ENCODE data around the gene ATOSB. TPM values are rescaled to one million over a fixed set of nuclear protein-coding genes. Genes with fewer than 3 reads are reported as not detected.

Gene ATOSB
- total RNA-seq, 1 experiment from 2014 or later = 9.2 TPM

DNA sequence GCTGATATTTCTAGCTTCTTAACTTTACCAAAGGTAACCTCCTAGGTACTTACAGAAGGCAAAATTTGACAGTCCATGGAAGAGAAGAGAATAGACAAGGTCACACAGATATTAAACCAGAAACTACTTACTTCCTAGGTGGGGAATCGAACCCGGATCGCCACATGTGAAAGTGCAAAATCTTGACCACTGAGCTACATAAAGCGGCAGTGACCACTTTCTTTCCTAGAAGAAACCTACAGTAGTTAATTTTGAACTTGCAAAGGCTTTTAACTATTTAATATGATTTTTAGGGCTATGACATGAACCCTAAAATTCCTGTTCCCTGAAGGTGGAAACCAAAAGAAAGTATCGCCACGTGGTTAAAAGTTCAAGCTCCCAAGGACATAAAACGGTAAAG, 20.3 kb upstream of the ATOSB start:
- ATAC-seq (no peak), DNase-seq (no peak)
- no peaks in the 10 kb centered on the region for H3K27me3 ChIP-seq (ENCODE audit: low read length)
- H4K20me1 ChIP-seq (ENCODE audit: low read length) = no peaks in the 10 kb centered on the region
- H3K27ac ChIP-seq (ENCODE audit: low read length) = no peak overlapping the region
- TF ChIP-seq, protein P1, sequence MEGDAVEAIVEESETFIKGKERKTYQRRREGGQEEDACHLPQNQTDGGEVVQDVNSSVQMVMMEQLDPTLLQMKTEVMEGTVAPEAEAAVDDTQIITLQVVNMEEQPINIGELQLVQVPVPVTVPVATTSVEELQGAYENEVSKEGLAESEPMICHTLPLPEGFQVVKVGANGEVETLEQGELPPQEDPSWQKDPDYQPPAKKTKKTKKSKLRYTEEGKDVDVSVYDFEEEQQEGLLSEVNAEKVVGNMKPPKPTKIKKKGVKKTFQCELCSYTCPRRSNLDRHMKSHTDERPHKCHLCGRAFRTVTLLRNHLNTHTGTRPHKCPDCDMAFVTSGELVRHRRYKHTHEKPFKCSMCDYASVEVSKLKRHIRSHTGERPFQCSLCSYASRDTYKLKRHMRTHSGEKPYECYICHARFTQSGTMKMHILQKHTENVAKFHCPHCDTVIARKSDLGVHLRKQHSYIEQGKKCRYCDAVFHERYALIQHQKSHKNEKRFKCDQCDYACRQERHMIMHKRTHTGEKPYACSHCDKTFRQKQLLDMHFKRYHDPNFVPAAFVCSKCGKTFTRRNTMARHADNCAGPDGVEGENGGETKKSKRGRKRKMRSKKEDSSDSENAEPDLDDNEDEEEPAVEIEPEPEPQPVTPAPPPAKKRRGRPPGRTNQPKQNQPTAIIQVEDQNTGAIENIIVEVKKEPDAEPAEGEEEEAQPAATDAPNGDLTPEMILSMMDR (conservative IDR thresholded peaks at IDR 0.05; ENCODE audit: low read depth, low read length) = no peak
- TF ChIP-seq EZH2 (IDR thresholded peaks at IDR 0.05; ENCODE audit: low read length, unreplicated experiment) = no peak
- TF ChIP-seq EZH2phosphoT487 (IDR thresholded peaks at IDR 0.05; ENCODE audit: borderline replicate concordance, low read length) = no peak
- no peaks in the 10 kb centered on the region for H3K79me2 ChIP-seq (ENCODE audit: low read length)
- H3K9ac ChIP-seq (ENCODE audit: low read length) = no peak overlapping the region
- POLR2A ChIA-PET (ENCODE audit: unreplicated experiment) = no interaction called here
- no peaks in the 10 kb centered on the region for H3K36me3 ChIP-seq (ENCODE audit: low read depth, low read length)
- no peak overlapping the region for H3K4me3 ChIP-seq (ENCODE audit: low read length)
- H3K9me2 ChIP-seq (replicated peaks; ENCODE audit: low read length) = no peaks in the 10 kb centered on the region
- no peak overlapping the region for H3K4me2 ChIP-seq (ENCODE audit: low read length)
- CTCF ChIA-PET = no interaction called here
- H3K9me3 ChIP-seq (ENCODE audit: low read length) = no peaks in the 10 kb centered on the region
- intact Hi-C loops (cut with micrococcal nuclease) = no loop called here
- no peaks in the 10 kb centered on the region for H3K4me1 ChIP-seq (ENCODE audit: insufficient read depth, low read length)
- BruUV-seq (replicated peaks) = no TSS peak
- H2AFZ ChIP-seq (ENCODE audit: low read length) = no peak overlapping the region
- H3F3A ChIP-seq (ENCODE audit: low read length, unreplicated experiment) = no peaks in the 10 kb centered on the region

DNA sequence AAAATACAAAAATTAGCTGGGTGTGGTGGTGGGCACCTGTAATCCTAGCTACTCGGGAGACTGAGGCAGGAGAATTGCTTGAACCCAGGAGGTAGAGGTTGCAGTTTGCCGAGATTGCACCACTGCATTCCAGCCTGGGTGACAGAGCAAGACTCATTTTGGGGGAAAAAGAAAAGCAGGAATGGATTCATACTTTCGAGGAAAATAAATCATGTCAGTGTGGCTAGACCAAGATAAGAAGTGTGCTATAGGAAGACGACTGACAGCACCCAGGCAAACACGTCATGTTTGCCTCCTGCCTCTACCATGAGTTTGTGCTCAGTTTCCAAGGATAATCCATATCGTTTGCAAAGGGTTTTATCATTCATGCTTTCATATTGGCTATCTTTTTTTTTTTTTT, 19.3 kb upstream of the ATOSB start:
- intact Hi-C loops (cut with micrococcal nuclease) = no loop called here
- H3K36me3 ChIP-seq (ENCODE audit: low read depth, low read length) = no peaks in the 10 kb centered on the region
- H3K4me2 ChIP-seq (ENCODE audit: low read length) = no peak overlapping the region
- CTCF ChIA-PET = no interaction called here
- no peaks in the 10 kb centered on the region for H3K9me2 ChIP-seq (replicated peaks; ENCODE audit: low read length)
- no peak for TF ChIP-seq EZH2 (IDR thresholded peaks at IDR 0.05; ENCODE audit: low read length, unreplicated experiment)
- H3K79me2 ChIP-seq (ENCODE audit: low read length) = no peaks in the 10 kb centered on the region
- ATAC-seq (no peak), DNase-seq (no peak)
- BruUV-seq (replicated peaks) = no TSS peak
- no peaks in the 10 kb centered on the region for H4K20me1 ChIP-seq (ENCODE audit: low read length)
- no peak overlapping the region for H3K9ac ChIP-seq (ENCODE audit: low read length)
- no peak overlapping the region for H2AFZ ChIP-seq (ENCODE audit: low read length)
- H3K27me3 ChIP-seq (ENCODE audit: low read length) = no peaks in the 10 kb centered on the region
- H3F3A ChIP-seq (ENCODE audit: low read length, unreplicated experiment) = no peaks in the 10 kb centered on the region
- no peak overlapping the region for H3K4me3 ChIP-seq (ENCODE audit: low read length)
- no peaks in the 10 kb centered on the region for H3K4me1 ChIP-seq (ENCODE audit: insufficient read depth, low read length)
- H3K27ac ChIP-seq (ENCODE audit: low read length) = no peak overlapping the region
- POLR2A ChIA-PET (ENCODE audit: unreplicated experiment) = no interaction called here
- no peaks in the 10 kb centered on the region for H3K9me3 ChIP-seq (ENCODE audit: low read length)

DNA sequence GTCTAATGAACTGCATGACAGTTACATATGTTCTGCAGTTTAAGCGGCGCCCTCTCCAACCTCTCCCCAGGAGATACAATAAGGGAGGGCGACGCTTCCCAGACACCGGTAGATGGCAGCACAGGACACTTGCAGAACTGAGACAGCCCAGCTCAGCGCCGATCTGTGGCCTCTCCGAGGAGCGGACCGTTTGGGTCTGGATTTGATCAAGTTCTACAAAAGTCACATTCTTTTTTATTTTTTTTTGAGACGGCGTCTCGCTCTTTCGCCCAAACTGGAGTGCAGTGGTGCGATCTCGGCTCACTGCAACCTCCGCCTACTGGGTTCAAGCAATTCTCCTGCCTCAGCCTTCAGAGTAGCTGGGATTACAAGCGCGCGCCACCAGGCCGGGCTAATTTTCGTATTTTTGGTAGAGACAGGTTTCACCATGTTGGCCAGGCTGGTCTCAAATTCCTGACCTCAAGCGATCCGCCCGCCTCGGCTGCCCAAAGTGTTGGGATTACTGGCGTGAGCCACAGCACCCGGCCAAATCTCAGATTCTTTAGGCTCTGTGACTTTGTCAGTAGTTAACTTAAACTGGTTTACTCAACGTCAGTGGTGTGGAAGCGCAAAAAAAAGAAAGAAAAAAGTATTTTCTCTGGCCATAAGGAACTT, 1.4 kb upstream of the ATOSB start:
- H3K9me3 ChIP-seq (ENCODE audit: low read length) = no peaks in the 10 kb centered on the region
- H3K27me3 ChIP-seq (ENCODE audit: low read length) = no peaks in the 10 kb centered on the region
- intact Hi-C loops (cut with micrococcal nuclease) = loop anchor here (1.0 to 5.0 kb wide), 5 partner anchors 45 to 435 kb away; partner anchors contain the start of gene UNC13B
- ChIA-PET CTCF (interaction anchor here (0.7 to 1.7 kb wide), 2 partner anchors 142 to 268 kb away, joined by 3 to 11 read pairs; no protein-coding TSS in a partner anchor), POLR2A (ENCODE audit: unreplicated experiment) (interaction anchor here (0.6 kb wide), 1 partner anchor 157 kb away, joined by 3 read pairs; no protein-coding TSS in a partner anchor)
- DNase-seq (peak; percentile 89), ATAC-seq (peak; percentile 53)
- peak overlapping the region; percentile 83 for H3K4me3 ChIP-seq (ENCODE audit: low read length)
- H3K4me2 ChIP-seq (ENCODE audit: low read length) = peak overlapping the region; percentile 99
- peak overlapping the region; percentile 36 for H3K27ac ChIP-seq (ENCODE audit: low read length)
- no peaks in the 10 kb centered on the region; the same call in 1 of the 2 replicates for H3K36me3 ChIP-seq (ENCODE audit: low read depth, low read length)
- H3K4me1 ChIP-seq (ENCODE audit: insufficient read depth, low read length) = peaks cover 32% of the 10 kb centered on the region
- BruUV-seq (replicated peaks) = no TSS peak
- H2AFZ ChIP-seq (ENCODE audit: low read length) = peak overlapping the region; percentile 93
- no peaks in the 10 kb centered on the region for H4K20me1 ChIP-seq (ENCODE audit: low read length)
- no peak for TF ChIP-seq EZH2 (IDR thresholded peaks at IDR 0.05; ENCODE audit: low read length, unreplicated experiment)
- TF ChIP-seq, protein P1 (conservative IDR thresholded peaks at IDR 0.05; ENCODE audit: low read depth, low read length) = peak; percentile 87
- no peaks in the 10 kb centered on the region for H3K79me2 ChIP-seq (ENCODE audit: low read length)
- H3F3A ChIP-seq (ENCODE audit: low read length, unreplicated experiment) = no peaks in the 10 kb centered on the region
- no peaks in the 10 kb centered on the region for H3K9me2 ChIP-seq (replicated peaks; ENCODE audit: low read length)
- H3K9ac ChIP-seq (ENCODE audit: low read length) = peak overlapping the region; percentile 54; the same call in 1 of the 2 replicates
